NCI-H510A (cell line): ENCODE measurements around the gene RPL27.
"Not testable (repeated sequence)": the region's sequence is repeated elsewhere in the genome, so short reads cannot be mapped to it uniquely, and the experiment has no call there.

ENCODE experiments used
- DNase-seq: peaks from one replicate; lab custom pipeline; 2025; lab: John Stamatoyannopoulos, UW

Gene RPL27

GRCh38 chr17:42993913-42994312 lies 4.3 kb upstream of the RPL27 start:
- DNase-seq = not testable (repeated sequence)

GRCh38 chr17:42997390-42997983 lies 732 bp upstream of the RPL27 start:
- no peak for DNase-seq

GRCh38 chr17:42999003-42999525 lies 845 bp downstream of the RPL27 start:
- DNase-seq = no peak

- DNase-seq = not testable (repeated sequence)
These were observed 2.7 kb downstream of the RPL27 start for GRCh38 chr17:43000894-43001293.

- DNase-seq = no peak
These were observed 5.4 kb downstream of the RPL27 start for GRCh38 chr17:43003542-43004172.

GRCh38 chr17:43006639-43007551 lies 8.7 kb downstream of the RPL27 start, which contains the start of gene IFI35:
TSS of gene IFI35 (plus strand) at chr17:43006784. CDS start at chr17:43006948, 164 bp downstream.
- no peak for DNase-seq

GRCh38 chr17:43010667-43011308 lies 12.6 kb downstream of the RPL27 start:
- no peak for DNase-seq

- no peak for DNase-seq
These were observed 13.7 kb downstream of the RPL27 start for GRCh38 chr17:43011728-43012472.

GRCh38 chr17:43013296-43013695 lies 15.1 kb downstream of the RPL27 start:
- no peak for DNase-seq

- no peak for DNase-seq
These were observed 15.9 kb downstream of the RPL27 start for GRCh38 chr17:43014020-43014648.

- no peak for DNase-seq
These were observed 16.7 kb downstream of the RPL27 start for GRCh38 chr17:43014649-43015542.

- DNase-seq = no peak
These were observed 17.4 kb downstream of the RPL27 start for GRCh38 chr17:43015579-43015978.

- DNase-seq = no peak
These were observed 18.0 kb downstream of the RPL27 start for GRCh38 chr17:43016216-43016615.

GRCh38 chr17:43018008-43018853 lies 20.0 kb downstream of the RPL27 start:
- peak; percentile 11 for DNase-seq

- no peak for DNase-seq
These were observed 20.7 kb downstream of the RPL27 start for GRCh38 chr17:43018932-43019331.

- no peak for DNase-seq
These were observed 21.2 kb downstream of the RPL27 start for GRCh38 chr17:43019418-43019817.

GRCh38 chr17:43020030-43020621 lies 21.9 kb downstream of the RPL27 start:
- no peak for DNase-seq
